ENCODE results near the gene AGL. TPM values are rescaled to one million over a fixed set of nuclear protein-coding genes. Genes with fewer than 3 reads are reported as not detected.

AGL gene
- total RNA-seq, 1 donor from 2014 or later = 13.8 TPM

Other genes with a start within 250 kb of the AGL start
- gene PALMD, start 204.2 kb upstream of the AGL start, total RNA-seq = not detected in 2 replicates
- gene FRRS1, start 83.7 kb upstream of the AGL start, total RNA-seq = 0.85 and 1.2 TPM in 2 replicates
- gene SLC35A3, start 119.6 kb downstream of the AGL start, total RNA-seq = 15.0 and 15.9 TPM in 2 replicates

Measured in activated T-helper 2 cell treated with anti-CD3 and anti-CD28 coated beads, Interferon-gamma antibody, Interleukin-2, Interleukin-4, amounts not matched to agents 10 μg/mL and 5 μg/mL and 100 μg/mL, durations not matched to agents 14 hours and 24 hours and 36 hours (primary cell).